Activated CD4-positive, alpha-beta T cell treated with anti-CD3 and anti-CD28 coated beads, Interleukin-2, amount 50 U/mL, for 16 hours (primary cell): Measurements from ENCODE around the gene FAM117A.

Source experiments
- DNase-seq: peaks from one replicate; pipeline ENCODE4 v3.0.0-alpha.2; 2020

Gene FAM117A

DNA sequence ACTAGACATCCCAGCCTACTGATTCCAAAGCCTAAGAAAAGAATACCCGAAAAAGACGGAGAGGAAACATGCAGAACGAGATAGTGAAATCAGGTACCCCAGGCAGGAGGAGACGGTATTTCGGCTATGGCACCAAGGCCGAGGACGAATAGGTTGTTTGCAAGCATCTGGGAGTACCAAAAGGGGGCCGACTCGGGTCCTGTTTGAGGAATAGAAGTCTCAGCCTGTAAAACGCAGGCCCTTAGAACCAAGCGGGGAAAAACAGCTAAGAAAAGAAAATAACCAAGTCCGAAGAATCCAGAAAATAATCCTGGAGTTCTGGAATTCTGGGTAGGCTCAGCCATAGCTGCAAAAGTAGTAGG lies 56.7 kb downstream of the FAM117A start:
- no peak for DNase-seq

DNA sequence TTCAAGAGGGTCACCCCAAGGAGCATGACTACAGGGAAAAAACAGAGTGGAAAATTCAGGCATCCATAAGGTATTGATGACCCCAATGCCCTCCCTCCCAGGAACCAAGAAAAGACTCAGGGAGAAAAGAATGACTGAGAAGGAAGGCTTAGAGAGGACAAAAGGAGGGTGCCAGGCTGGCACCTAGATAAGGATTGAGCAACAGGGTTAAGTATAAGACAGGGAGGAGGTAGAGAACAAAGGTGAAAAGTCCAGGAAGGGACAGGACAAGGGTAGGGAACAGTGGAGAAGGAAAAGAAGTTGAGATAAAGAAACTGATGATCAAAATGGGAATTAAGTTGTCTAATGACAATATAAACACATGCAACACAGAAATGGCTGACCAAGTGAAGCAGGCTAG lies 58.7 kb downstream of the FAM117A start:
- no peak for DNase-seq

DNA sequence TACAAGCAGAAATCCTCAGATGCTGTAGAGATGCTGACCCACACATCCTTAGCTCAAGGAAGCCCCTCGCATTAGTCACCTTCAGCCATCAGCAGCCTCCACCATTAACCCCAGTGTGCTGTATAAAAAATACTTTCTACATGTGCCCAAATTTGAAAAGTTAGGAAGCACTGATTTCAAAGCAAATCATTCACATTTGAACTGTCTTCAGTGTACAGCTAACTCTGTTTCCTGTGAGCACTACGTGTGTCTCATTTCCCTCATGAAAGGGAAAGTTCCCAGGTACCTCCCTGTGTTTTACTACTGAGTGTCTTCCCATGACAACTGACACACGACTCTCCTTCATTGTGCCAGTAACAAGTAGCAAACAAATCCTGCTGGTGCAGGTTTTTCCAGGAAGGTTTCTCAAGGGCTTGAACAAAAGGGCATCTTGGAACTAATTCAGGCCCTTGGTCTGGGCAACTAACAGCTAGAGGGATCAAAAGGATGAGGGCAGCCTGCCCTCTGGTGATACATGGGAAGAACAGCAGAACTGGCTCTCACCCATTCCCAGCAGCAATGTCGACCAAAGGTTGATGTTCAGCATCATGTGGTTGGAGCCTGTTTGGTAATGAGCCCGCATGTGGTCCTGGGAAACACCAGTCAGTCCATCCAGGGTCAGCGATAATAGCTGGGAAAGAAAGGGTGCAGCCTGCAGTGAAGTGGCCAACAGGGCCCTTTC lies 60.2 kb downstream of the FAM117A start:
- peak; percentile 28 for DNase-seq

DNA sequence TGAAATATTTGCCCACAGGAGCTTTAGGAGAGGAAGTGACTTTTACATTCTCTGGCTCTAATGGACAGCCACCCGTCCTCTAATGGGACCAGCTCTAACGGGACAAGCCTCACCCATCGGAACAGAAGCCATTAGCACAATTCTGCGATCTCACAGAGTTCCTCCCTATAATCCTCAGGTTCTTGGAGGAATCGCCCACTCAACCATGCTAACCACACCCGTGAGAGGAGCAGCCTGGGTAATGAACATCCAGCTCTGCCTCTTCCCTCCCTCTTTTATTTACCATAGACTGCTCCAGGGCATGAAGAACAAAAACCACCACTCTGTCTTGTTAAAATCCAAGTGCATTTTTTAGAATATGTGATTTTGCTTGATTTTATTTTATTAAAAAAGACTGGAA lies 63.0 kb downstream of the FAM117A start:
- no peak for DNase-seq

DNA sequence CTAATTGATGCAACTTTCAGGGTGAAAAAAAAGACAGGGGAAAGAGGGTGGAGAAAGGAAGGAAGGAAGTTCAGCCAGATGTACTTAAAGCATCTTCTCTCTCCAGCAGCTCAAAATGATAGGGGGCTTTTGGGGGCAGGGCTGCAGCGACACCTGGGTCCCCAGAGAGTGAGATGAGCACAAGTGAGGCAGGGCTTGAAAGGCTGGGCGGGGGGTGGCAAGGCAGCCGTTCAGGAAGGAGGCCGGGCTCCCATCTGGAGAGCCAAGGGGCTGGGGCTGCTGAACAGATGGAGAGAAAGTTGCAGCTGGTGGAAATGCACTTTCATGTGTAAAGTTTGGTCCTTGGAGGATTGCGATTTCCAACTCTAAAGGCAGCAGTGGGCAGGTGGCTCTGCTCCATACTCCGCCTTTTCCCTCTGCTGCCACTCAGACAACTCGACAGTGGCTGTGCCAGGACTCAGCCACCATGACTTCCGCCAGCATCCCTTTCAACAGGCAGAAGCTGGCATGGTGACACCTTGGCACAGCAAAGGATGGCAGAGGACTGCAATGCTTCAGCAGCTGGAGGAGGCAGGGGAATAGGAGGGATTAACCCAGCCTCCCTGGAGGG lies 63.9 kb downstream of the FAM117A start:
- DNase-seq, result no peak

DNA sequence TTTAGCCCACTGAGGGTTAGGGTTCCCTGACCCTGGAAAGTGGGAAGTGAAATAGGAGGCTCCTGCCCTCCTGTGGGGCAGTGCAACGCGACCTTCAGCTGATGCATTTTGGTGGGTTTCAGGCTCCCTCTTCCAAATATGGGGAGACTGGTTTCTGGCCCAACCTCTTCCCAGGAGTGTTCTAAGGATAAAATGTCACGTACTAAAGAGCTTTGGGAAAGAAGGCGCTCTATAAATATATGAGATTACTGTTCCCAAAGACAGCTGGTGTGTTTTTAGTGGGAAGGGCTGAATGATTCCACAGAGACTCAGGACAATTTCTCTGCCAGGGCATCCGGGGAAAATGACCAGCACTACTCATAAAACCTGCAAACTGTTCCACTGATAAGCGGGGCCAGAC lies 65.9 kb downstream of the FAM117A start:
- no peak for DNase-seq

DNA sequence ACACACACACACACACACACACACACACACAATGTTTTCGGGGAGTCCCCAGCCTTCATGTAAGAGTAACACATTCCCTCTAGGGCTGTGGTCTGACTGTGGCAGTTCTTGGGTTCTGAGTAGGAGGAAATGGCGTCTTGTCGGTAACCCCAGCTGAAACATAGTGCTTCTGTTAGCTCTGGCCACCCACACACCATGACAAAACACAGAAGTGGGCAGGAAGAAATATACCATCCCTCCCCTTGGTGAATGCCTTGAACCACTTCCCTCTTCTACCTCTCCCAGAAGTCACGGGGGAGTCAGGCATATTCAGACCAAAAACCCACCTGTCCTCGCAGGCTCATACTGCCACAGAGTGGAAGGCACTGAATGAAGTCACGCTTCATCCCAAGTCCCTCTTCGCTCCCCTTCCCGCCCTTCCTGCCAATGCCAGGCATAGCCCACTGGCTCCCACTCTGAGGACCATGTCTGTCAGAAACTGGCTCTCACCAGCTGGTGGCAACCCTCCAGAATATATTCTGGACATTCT lies 67.6 kb downstream of the FAM117A start:
- peak; percentile 79 for DNase-seq

DNA sequence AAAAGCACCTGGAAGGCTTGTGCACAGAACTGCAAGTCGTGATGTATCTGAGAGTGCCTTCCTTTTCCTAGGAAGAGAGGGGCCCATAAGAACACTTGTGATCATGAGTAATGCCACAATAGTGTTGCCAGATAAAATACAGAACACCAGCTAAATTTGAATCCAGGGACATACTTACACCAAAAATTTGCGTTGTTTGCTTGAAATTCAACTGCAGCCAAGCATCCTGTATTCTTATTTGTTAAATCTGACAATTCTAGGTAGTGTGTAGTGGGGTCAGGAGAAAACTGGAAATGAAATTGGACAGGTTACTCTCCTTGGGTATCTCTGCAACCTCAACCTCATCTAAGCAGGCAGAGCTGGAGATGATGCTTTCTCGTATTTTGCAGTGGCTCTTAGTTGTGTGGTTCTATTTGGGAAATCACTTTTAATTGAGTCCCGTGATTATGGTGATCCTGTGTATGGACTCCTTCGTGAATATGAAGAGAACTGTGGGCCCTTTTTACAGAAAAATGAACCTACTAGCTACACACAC lies 68.2 kb downstream of the FAM117A start:
- DNase-seq, result no peak

DNA sequence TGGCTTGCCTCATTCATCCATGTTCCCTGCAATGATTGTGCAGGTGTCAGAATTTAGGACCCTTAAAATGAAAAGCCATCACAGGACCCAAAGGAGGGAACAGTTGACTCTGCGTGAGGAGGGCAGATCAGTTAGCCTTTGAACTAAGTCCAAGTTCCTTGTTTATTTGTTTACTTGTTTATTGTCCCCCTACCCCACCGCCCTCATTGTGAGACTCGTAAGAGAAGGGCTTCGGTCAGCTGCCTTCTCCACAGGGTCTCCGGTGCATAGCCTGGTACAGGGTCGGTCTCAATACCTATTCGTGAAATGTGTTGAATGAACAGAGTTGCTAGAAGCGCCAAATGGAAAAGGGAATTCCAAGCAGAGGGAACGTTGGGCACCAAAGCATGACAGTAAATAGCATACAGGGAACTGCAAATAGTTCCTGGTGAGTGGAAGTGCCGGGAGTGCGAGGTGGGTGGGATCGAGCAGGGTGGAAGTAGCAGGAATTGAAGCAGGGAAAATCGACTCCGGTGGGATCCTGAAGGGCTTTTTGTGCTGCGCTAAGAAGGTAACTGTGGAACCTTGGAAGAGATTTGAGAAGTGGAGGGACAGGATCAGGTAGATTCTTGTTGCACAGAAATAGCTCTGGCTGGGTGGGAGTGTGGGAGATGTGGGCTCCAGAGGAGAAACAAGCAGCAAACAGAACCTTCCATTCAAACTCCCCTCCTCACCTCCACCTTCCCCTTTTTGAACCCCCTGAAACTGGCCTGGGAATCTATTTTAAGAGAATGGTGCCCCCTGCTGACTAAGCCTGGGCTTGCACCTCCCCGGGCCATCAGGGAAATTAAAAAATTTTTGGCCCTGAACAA lies 68.9 kb downstream of the FAM117A start:
- peak; percentile 63 for DNase-seq

DNA sequence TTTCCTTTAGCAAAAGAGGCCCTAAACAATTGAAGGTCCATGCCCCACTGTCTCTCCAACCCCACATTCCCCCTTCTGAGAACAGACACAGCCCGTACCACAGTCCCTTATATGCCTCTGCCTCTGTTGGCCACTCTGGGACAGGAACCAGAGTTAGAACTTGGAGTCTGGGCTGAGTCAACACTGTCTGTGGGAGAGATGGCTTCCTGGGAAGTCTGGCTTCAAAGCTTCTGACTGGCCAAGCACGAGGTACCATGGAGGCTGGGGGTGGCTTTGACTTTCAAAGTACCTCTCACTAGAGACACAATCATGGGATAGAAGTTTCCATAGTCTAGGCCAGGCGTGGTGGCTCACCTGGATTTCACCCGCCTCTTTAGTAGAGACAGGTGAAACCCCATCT lies 71.2 kb downstream of the FAM117A start:
- DNase-seq, result no peak

DNA sequence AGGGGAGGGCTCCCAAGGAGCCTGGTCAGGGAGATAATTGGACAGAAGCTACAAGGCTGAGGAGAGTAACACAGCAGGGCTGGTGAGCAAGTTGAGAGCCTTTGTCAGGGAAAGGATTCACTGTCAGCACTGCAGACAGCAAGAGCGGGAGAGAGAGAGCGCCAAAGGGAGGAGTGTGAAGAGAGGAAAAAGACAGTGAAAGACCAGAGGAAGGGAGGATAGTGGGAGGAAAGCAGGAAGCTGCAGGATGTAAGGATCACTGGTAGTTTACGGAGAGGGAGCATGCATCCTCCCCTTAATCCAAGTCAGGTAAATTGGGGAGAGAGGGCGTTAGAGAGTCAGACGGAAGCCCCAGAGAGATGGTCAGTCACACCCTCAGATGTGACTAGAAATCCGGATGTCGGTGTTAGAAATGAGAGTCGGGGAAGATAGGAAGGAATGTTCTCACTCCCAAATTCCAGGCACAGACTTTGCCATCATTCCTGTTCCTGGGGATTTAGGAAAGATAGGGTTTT lies 72.2 kb downstream of the FAM117A start:
- no peak for DNase-seq

DNA sequence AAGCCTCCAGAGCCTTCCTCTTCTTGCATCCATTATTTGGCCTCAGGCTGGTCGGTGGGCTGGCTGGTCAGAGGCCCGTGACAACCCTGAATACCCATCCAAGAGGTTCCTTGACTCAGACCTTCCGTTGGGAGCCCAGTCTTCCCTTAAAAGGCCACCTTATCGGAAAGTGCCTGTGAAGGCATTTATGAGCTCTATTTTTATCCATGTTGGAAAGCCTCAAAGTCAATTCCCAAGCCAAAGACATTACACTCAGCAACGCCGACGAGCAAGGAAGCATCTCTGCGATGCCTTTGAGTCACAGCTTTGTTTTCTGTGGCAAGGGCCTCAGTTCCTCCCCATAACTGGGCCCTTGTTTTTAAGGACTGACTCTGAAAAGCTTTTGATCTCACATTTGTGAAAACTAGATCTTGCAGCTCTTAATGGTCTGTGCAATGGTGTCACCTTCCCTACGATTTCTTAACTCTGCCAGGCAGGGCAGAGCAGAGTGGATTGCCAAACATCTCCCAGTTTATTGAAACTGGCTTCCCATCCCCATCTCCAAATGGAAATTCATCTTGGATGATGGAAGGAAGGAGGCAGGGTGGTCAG lies 72.8 kb downstream of the FAM117A start:
- DNase-seq, result no peak

DNA sequence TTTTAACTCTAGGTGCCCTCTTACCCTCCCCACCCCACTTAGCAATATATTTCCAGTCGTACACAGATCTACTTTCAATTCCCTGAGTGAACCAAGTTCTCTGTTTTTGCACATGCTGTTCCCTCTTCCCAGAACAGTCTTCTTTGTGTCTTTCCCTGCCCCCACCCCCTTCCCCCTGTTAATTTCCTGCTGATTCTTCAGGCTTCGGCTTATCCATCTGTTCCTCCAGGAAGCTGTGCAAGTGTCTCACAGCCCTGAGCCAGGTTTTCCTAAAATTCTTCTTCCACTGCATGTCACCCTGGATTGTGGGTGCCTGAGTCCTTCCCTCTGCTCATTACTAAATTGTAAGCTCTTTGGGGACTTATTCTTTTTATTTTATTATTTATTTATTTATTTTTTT lies 73.7 kb downstream of the FAM117A start:
- DNase-seq, result no peak

DNA sequence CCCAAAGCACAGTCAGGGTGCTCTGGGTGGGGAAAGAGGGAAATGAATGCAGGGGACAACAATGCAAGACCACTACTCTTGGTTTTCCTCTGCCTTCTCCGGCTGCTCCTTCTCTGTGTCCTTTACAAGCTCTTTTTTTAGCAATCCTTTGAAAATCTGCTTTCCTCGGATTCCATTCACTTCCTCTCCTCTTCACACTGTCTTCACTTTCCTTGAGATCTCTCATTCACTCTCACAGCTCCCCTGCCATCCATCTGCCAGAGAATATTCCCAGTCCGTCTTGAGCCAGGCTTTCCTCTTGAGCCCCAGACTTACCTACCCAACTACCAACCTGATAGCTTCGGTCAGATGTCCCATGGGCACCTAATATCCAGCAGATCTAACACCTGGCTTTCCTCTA lies 75.1 kb downstream of the FAM117A start:
- DNase-seq, result no peak

DNA sequence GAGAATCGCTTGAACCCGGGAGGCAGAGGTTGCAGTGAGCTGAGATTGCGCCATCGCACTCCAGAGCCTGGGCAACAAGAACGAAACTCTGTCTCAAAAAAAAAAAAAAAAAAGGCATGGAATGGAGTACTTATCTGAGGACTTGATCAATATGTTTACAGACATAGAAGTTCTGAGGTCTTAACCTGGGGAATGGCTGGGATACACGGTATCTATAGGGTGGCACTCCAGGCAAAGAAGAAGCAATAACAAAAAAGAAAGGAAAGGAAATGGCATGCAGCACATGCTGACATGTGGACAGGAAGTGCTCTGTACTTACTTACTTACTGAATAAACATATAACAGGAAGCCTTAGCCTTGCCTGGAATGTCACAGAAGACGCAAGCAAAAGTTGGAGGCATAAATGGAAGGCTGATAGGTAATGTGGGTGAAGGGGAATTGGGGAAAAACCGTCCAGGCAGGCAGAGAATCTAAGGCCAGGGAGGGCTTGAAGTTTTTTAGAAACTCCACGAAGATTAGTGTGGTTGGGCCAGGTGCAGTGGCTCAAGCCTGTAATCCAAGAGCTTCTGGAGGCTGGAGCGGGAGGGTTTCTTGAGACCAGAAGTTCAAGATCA lies 75.9 kb downstream of the FAM117A start:
- DNase-seq, result no peak

DNA sequence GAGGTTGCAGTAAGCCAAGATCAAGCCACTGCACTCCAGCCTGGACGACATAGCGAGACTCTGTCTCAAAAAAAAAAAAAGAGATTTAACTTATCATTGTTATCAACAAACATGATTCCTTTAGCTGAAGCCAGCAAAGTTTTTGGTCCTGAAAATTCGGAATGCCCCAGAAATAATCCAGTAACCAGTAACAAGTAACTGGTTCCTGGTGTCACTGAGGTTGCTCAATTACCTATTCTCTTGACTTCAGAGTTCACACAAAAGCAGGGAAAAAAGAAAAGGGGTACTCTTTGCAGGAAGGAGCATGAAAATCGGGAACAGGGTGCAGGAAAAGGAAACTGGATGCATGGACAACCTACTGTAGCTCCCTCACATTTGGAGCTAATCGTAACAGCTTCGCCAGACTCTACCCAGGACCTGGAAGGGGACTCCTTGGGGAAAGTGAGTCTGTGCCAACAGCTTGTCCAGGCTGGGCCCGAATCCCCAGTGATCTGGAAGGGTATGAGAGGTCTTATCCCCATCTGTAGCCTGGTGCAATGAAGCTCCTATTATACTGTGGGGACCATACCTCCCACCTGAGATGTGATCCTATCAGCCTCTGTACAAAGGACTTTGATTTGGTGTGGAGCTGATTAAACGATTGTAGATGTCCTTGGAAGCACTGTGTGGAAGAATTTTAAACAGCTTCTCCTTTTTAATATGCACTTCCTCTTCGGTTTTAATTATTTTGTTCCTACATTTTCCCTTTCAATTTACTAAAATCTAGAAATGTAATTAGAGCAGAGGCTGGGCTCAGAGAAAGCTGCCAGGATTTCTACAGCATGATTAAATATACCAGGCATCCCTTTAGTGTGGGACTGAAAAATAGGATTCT lies 82.6 kb downstream of the FAM117A start:
- DNase-seq, result no peak

DNA sequence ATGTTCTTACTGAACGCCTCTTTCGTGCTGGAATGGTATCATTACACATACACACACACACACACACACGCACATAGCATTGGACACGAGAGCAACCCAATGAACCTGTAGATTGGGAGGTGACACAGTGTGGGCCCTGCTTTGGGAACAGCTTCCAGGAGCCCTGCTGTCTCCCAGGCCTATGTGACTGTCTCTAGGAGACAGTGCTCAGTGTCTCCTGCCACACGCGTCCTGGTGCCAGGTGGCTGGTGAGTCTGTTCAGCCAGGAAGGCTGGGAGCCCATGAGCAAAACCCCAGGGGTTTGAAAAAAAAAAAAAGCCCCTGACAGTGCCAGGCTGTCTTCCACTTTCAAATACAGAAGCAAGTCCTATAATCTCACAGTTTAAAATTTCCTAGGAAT lies 83.6 kb downstream of the FAM117A start:
- DNase-seq, result no peak

DNA sequence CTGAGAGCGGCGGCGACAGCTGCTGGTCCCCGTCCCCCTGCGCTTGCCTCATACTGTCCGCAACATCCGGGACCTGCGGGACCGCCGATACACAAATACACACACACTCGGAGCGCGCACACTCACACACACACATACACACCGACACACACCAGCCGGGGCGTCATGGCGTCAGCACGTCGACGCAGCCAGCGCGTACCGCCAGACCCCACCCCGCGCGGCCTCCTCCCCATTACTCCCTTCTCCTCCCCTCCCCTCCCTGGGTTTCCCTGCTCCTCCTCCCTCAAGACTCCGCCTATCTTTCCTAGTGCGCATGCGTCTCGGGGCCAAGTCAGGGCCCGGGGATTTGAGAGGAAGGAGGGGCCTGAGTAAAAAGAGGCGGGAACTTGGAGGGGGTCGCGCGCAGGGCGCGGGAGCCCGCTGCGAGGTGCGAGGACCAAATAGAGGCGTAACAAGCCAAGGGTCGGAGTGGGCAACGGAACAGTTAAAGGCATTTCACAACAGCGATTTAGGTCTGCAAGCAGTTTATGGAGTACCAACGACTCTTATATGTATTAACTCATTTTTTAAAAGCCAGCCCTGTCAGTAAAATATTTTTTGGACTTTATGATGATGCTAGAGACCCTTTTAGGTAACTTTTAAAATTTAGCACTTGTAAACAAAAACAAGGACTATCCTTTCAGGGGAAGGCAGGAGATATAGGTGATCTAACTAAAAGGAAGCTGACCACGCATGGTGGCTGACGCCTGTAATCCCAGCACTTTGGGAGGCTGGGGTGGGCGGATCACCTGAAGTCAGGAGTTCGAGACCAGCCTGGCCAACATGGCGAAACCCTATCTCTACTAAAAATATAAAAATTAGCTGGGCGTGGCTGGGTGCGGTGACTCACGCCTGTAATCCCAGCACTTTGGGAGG lies 85.7 kb downstream of the FAM117A start, which contains the start of gene SPOP:
SPOP (minus strand) TSS at position 165 of the 915 bp plus-strand sequence. CDS start 55,287 bp downstream, outside the sequence.
- DNase-seq, result peak; percentile 99

DNA sequence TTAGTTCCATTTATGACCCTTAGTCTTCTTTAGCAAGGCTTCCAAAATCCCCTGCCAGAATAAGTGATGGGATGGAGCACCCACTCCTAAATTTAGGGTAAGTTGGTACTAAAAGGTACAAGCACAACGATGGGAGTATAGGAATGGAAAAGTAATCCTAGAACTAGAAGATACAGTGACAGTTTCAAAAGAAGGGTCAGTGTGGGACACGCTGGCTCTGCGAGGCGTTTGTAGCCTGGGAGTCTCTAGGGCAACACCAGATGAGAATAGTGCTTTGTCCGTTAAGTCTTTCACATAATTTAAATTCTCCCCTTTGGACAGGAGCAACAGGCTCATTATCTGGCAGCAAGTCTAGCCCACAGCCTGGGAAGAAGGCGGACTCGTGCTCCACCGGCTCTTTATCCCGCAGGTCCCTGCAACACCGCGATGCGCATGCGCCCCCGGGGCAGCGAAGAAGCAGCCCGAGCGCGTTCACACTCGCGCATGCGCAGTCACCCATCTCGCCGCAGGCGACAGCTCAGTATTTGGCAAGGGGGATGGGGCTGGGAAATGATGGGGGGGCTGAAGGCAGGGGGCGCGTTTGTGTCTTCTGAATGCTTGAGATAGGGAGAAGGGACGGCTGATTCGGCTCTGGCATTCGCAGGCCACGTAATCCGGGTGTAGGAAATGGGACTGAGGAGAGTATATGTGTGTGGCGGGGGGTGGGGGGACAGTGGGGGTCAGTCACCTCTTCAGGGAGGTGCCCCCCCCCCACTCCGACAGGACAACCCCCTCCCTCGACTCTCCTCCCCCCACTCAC lies 86.6 kb downstream of the FAM117A start:
- peak; percentile 97 for DNase-seq
